HG03025 (cell line): ENCODE measurements around the gene SLX9.
"Not testable (repeated sequence)": the region's sequence is repeated elsewhere in the genome, so short reads cannot be mapped to it uniquely, and the experiment has no call there.

ENCODE experiments used
- ATAC-seq: cut with Tn5 transposase; IDR thresholded peaks from one replicate; pipeline ENCODE4 v1.9.1; 2021; ENCODE audit warnings: mild to moderate bottlenecking, moderate library complexity; ENCODE audit not compliant: unreplicated experiment, low FRiP score

SLX9 gene

GRCh38 chr21:44901391-44902074 is 38.3 kb upstream of the SLX9 start:
- no peak for ATAC-seq

GRCh38 chr21:44902268-44903049 is 37.4 kb upstream of the SLX9 start:
- no peak for ATAC-seq

- ATAC-seq = no peak
Observed at GRCh38 chr21:44903050-44903685, 36.7 kb upstream of the SLX9 start.

- no peak for ATAC-seq
Observed at GRCh38 chr21:44903689-44904088, 36.1 kb upstream of the SLX9 start.

GRCh38 chr21:44904141-44904923 is 35.5 kb upstream of the SLX9 start:
- no peak for ATAC-seq

GRCh38 chr21:44905016-44905727 is 34.7 kb upstream of the SLX9 start:
- ATAC-seq = no peak

- no peak for ATAC-seq
Observed at GRCh38 chr21:44905728-44906090, 34.1 kb upstream of the SLX9 start.

- ATAC-seq = no peak
Observed at GRCh38 chr21:44907225-44907965, 32.4 kb upstream of the SLX9 start.

GRCh38 chr21:44907966-44908895 is 31.6 kb upstream of the SLX9 start:
- no peak for ATAC-seq

GRCh38 chr21:44908908-44909307 is 30.9 kb upstream of the SLX9 start:
- no peak for ATAC-seq

GRCh38 chr21:44909719-44910118 is 30.1 kb upstream of the SLX9 start:
- ATAC-seq = no peak

- no peak for ATAC-seq
Observed at GRCh38 chr21:44910229-44911067, 29.4 kb upstream of the SLX9 start.

GRCh38 chr21:44911068-44911383 is 28.8 kb upstream of the SLX9 start:
- ATAC-seq = no peak

GRCh38 chr21:44911384-44912157 is 28.3 kb upstream of the SLX9 start:
- ATAC-seq = no peak

GRCh38 chr21:44912158-44912473 is 27.7 kb upstream of the SLX9 start:
- no peak for ATAC-seq

- not testable (repeated sequence) for ATAC-seq
Observed at GRCh38 chr21:44912506-44913412, 27.1 kb upstream of the SLX9 start.
